Immature natural killer cell (primary cell): Measurements from ENCODE around the gene TUBB6. TPM values are rescaled to one million over a fixed set of nuclear protein-coding genes. Genes with fewer than 3 reads are reported as not detected.

Experiments used
- DNase-seq, 3 donors: peaks; one replicate each; pipeline ENCODE4 v3.0.0; 2022; ENCODE audit warnings: mixed read lengths in 1 of 3
- H3K27ac Mint-ChIP-seq, 6 donors: one replicate each; pipeline ENCODE4 v1.8.0; 2020; ENCODE audit warnings: mixed read lengths in 6 of 6, mild to moderate bottlenecking in 5 of 6, inconsistent platforms in 4 of 6, moderate library complexity in 3 of 6
- H3K27me3 Mint-ChIP-seq, 3 donors: one replicate each; pipeline ENCODE4 v1.8.0; 2020 to 2021; ENCODE audit warnings: low read depth in 3 of 3, mild to moderate bottlenecking in 3 of 3, mixed read lengths in 3 of 3, moderate library complexity in 3 of 3, inconsistent platforms in 1 of 3
- H3K36me3 Mint-ChIP-seq, 3 donors: one replicate each; pipeline ENCODE4 v1.8.0; 2020; ENCODE audit warnings: mixed read lengths in 3 of 3, inconsistent platforms in 2 of 3, mild to moderate bottlenecking in 2 of 3
- H3K4me1 Mint-ChIP-seq, 2 donors: one replicate each; pipeline ENCODE4 v1.8.0; 2020; ENCODE audit warnings: inconsistent platforms in 2 of 2, mild to moderate bottlenecking in 2 of 2, mixed read lengths in 2 of 2, moderate library complexity in 1 of 2
- H3K4me3 Mint-ChIP-seq, 5 donors: one replicate each; pipeline ENCODE4 v1.8.0; 2020; ENCODE audit warnings: mild to moderate bottlenecking in 5 of 5, mixed read lengths in 5 of 5, inconsistent platforms in 3 of 5, moderate library complexity in 3 of 5
- H3K9me3 Mint-ChIP-seq, 6 donors: one replicate each; pipeline ENCODE4 v1.8.0; 2020; ENCODE audit warnings: mild to moderate bottlenecking in 6 of 6, mixed read lengths in 6 of 6, inconsistent platforms in 4 of 6, moderate library complexity in 3 of 6
- polyA plus RNA-seq, 3 donors: library from polyadenylated mRNA; unstranded; fragments of 300-500 nt; fragmentation: Illumina TruSeq; gene quantifications; one replicate each; pipeline ENCODE4 v1.2.3, GENCODE V29; 2021

The TUBB6 gene
- polyA plus RNA-seq, 3 donors from 2014 or later = 4.8 TPM; not detected in 2

DNA sequence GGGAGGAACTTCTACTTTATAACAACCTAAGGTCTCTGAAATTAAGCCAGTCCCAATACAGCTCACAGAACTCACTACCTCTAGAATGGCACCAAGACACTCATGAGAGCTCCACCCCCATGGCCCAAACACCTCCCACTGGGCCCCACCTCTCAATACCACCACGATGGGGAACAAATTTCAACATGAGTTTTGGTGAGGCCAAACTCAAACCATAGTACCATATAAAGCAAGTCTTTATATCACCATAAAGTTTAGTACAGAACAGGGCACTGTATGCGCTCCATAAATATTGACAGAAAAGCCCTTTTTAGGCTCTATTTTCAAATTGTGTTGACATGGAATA, 65.7 kb downstream of the TUBB6 start:
- peak overlapping the region in 1 of 6 donors; percentile 18 for H3K27ac Mint-ChIP-seq
- H3K9me3 Mint-ChIP-seq = no peaks in the 10 kb centered on the region
- no peak for DNase-seq
- H3K4me1 Mint-ChIP-seq = peaks cover 48 to 57% of the 10 kb centered on the region in 2 donors
- H3K27me3 Mint-ChIP-seq = peaks cover 3 to 7% (median 6%) of the 10 kb centered on the region in 3 donors
- H3K4me3 Mint-ChIP-seq = peak overlapping the region in 1 of 5 donors; percentile 41
- peaks cover 0 to 3% (median 3%) of the 10 kb centered on the region in 3 donors for H3K36me3 Mint-ChIP-seq

DNA sequence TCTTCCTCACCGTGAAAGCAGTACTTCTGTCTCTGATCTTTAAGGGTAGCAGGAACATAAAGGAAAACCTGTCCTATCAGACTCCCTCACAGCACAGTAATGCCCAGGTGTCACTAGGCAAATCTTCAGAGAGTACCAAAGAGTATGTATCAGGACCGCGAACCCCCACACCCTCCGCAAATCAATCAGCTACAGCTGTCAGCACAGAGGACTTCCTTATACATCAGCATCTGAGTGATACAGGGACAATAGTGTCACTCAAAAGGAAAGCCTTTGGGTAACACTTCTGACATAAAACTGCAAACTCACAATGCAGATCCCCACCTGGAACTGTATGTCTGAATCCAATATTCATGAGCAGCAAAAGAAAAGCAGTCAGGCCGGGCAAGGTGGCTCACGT, 66.4 kb downstream of the TUBB6 start:
- no peak for DNase-seq
- H3K4me1 Mint-ChIP-seq = peaks cover 48 to 57% of the 10 kb centered on the region in 2 donors
- no peaks in the 10 kb centered on the region for H3K9me3 Mint-ChIP-seq
- peaks cover 0 to 3% (median 3%) of the 10 kb centered on the region in 3 donors for H3K36me3 Mint-ChIP-seq
- H3K4me3 Mint-ChIP-seq = peak overlapping the region; percentile 24 to 72 (median 63)
- peak overlapping the region in 3 of 6 donors; percentile 26 to 55 (median 30) for H3K27ac Mint-ChIP-seq
- peaks cover 3 to 9% (median 6%) of the 10 kb centered on the region in 3 donors for H3K27me3 Mint-ChIP-seq

Other genes with a start within 250 kb of the TUBB6 start
- not detected for gene ANKRD62, start 214.4 kb upstream of the TUBB6 start, polyA plus RNA-seq
- not detected for gene CIDEA, start 53.9 kb upstream of the TUBB6 start, polyA plus RNA-seq
- gene AFG3L2, start 69.0 kb downstream of the TUBB6 start, polyA plus RNA-seq = 10 to 100 TPM; 22.1 to 28.5 (median 27.8) TPM
- gene PRELID3A, start 99.7 kb downstream of the TUBB6 start, polyA plus RNA-seq = not detected